Muscle layer of colon (tissue), 2 donors: ENCODE data around the gene OTUD1.
"Not testable (repeated sequence)": the region's sequence is repeated elsewhere in the genome, so short reads cannot be mapped to it uniquely, and the experiment has no call there.

ENCODE experiments used
- H3K27ac ChIP-seq: one replicate; pipeline ENCODE4 v1.7.0; 2013; ENCODE audit warnings: low read depth, mild to moderate bottlenecking, low read length, moderate library complexity
- H3K27me3 ChIP-seq, 2 donors: one replicate each; pipeline ENCODE4 v1.7.0; 2013; ENCODE audit warnings: low read length in 2 of 2, mild to moderate bottlenecking in 2 of 2; ENCODE audit not compliant: insufficient read depth in 2 of 2, control insufficient read depth in 1 of 2
- H3K36me3 ChIP-seq: one replicate; pipeline ENCODE4 v1.7.0; 2013; ENCODE audit warnings: mild to moderate bottlenecking, low read length; ENCODE audit not compliant: insufficient read depth
- H3K4me1 ChIP-seq: one replicate; pipeline ENCODE4 v1.7.0; 2013; ENCODE audit warnings: mild to moderate bottlenecking, low read length; ENCODE audit not compliant: insufficient read depth
- H3K4me3 ChIP-seq, 2 donors: one replicate each; pipeline ENCODE4 v1.7.0; 2013; ENCODE audit warnings: low read length in 2 of 2, low read depth in 1 of 2, mild to moderate bottlenecking in 1 of 2, moderate library complexity in 1 of 2
- H3K9ac ChIP-seq: one replicate; pipeline ENCODE4 v1.7.0; 2013; ENCODE audit warnings: low read length
- H3K9me3 ChIP-seq: one replicate; pipeline ENCODE4 v1.7.0; 2013; ENCODE audit warnings: mild to moderate bottlenecking, low read length
- donor health status: abdominal sarcoma.
- donor health status: Adenocarcinoma of cecum.

OTUD1 gene, protein sequence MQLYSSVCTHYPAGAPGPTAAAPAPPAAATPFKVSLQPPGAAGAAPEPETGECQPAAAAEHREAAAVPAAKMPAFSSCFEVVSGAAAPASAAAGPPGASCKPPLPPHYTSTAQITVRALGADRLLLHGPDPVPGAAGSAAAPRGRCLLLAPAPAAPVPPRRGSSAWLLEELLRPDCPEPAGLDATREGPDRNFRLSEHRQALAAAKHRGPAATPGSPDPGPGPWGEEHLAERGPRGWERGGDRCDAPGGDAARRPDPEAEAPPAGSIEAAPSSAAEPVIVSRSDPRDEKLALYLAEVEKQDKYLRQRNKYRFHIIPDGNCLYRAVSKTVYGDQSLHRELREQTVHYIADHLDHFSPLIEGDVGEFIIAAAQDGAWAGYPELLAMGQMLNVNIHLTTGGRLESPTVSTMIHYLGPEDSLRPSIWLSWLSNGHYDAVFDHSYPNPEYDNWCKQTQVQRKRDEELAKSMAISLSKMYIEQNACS

DNA sequence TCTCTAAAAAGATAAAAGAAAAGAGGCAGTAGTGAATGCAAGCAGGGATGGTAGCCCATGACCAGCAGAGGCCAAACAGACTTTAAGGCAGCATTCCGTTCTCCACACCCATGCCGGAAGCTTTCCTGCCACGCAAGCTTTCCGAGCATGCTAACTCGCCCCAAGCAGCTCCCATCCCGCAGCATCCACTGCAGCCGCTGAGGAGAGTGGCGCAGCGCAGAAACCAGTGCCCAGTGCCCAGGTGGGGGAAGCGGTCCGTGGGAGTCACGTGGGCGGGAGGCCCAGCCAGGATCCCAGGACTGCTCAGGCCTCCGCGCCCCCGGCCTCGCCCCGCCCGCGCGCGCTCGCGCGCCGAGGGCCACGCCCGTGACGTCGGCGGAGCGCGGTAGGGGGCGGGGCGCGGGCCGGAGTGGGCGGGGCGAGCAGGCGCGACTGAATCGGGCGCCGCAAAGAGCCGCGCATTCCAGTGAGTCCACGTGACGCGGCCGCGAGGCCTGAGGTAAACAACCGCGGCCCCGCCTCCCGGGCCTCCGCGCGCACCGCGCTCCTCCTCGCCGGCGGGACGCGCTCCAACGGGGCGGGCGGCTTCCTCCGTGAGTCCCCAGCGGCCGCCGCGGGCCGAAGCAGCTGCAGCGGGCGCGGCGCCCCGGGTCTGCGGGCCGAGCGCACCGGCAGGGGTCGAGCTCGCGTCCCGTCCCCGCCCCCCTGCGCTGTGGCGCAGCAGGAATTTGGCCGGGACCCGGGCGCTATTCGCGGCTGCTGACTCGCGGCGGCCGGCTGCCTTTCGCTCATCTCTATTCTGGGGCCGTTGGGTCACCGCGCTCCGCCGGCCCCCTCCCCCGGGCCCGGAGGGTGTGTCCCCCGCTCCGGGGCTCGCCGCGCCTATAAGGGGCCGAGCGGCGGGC is at the start of gene OTUD1:
OTUD1 (plus strand) TSS at position 529 of the 905 bp plus-strand sequence. CDS start 383 bp downstream, outside the sequence.
- H3K9ac ChIP-seq: no peak within 1 kb of the TSS
- H3K36me3 ChIP-seq: peaks cover 11% of the 10 kb centered on the region
- H3K9me3 ChIP-seq: no peaks in the 10 kb centered on the region
- peak within 1 kb of the TSS; percentile 79 for H3K27ac ChIP-seq
- no peaks in the 10 kb centered on the region for H3K27me3 ChIP-seq
- peak within 1 kb of the TSS; percentile 73 to 84 for H3K4me3 ChIP-seq
- peaks cover 31% of the 10 kb centered on the region for H3K4me1 ChIP-seq

DNA sequence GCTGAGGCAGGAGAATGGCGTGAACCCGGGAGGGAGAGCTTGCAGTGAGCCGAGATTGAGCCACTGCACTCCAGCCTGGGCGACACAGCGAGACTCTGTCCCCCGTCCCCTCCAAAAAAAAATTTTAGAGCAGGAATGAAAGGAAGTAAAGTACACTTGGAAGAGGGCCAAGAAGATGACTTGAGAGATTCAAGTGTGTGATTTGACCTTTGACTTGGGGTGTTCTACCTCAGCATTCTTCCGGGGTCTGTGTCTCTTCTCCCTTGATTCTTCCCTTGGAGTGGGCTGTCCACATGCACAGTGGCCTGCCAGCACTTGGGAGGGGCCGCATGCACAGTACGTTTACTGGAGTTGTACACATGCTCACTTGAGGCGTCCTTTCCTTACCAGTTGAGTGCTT is 48.5 kb upstream of the OTUD1 start:
- not testable (repeated sequence) for H3K9ac ChIP-seq, H3K4me1 ChIP-seq, H3K9me3 ChIP-seq, H3K4me3 ChIP-seq, H3K27ac ChIP-seq, H3K36me3 ChIP-seq, H3K27me3 ChIP-seq

DNA sequence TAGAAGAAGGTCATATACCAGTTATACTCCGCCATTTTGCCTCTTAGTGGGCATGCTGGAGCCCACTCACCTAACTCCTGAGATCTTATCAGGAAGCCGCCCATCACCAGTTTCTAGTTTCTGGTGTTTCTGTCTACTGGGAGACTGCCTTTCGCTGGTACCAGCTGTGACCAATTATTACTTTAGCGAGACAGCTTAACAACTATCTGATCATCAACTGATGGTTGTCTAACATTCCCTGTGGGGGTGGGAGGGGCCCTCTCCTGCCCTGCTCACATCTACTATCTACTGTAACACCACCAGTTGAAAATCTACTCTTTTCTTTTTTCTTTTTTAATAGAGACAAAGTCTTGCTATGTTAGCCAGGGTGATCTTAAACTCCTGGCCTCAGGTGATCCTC is 48.1 kb upstream of the OTUD1 start:
- Histone ChIP-seq H3K4me1 (no peaks in the 10 kb centered on the region), H3K36me3 (no peaks in the 10 kb centered on the region), H3K27me3 (no peaks in the 10 kb centered on the region), H3K9ac (no peak overlapping the region), H3K9me3 (no peaks in the 10 kb centered on the region), H3K27ac (no peak overlapping the region), H3K4me3 (no peak overlapping the region)

DNA sequence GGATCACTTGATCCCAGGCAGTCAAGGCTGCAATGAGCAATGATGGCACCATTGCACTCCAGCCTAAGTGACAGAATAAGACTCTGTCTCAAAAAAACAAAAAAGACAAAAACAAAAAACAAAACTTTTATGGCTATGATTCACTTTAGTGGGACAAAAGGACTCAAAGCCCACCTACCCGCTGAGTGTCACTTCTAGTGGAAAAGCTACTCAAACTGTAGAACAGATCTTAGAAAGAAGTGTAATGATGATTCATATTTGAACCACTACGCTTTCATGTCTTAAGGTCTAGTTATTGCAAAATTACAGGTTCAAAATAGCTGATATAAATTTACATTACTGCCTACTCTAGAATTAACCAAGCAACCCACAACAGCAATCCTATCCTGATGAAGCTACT is 47.1 kb upstream of the OTUD1 start:
- Histone ChIP-seq H3K9me3 (no peaks in the 10 kb centered on the region), H3K36me3 (no peaks in the 10 kb centered on the region), H3K9ac (no peak overlapping the region), H3K27me3 (no peaks in the 10 kb centered on the region), H3K27ac (no peak overlapping the region), H3K4me1 (no peaks in the 10 kb centered on the region), H3K4me3 (no peak overlapping the region)

GRCh38 chr10:23395017-23395416 is 43.9 kb upstream of the OTUD1 start:
- no peak overlapping the region for H3K27ac ChIP-seq
- H3K4me3 ChIP-seq: no peak overlapping the region
- H3K27me3 ChIP-seq: no peaks in the 10 kb centered on the region
- H3K9me3 ChIP-seq: no peaks in the 10 kb centered on the region
- H3K9ac ChIP-seq: no peak overlapping the region
- H3K4me1 ChIP-seq: peaks cover 8% of the 10 kb centered on the region
- H3K36me3 ChIP-seq: no peaks in the 10 kb centered on the region

GRCh38 chr10:23396695-23397094 is 42.2 kb upstream of the OTUD1 start:
- no peaks in the 10 kb centered on the region for H3K9me3 ChIP-seq
- peaks cover 8% of the 10 kb centered on the region for H3K4me1 ChIP-seq
- H3K27ac ChIP-seq: no peak overlapping the region
- no peak overlapping the region for H3K4me3 ChIP-seq
- H3K36me3 ChIP-seq: no peaks in the 10 kb centered on the region
- H3K27me3 ChIP-seq: no peaks in the 10 kb centered on the region
- H3K9ac ChIP-seq: no peak overlapping the region

- Histone ChIP-seq H3K4me3 (no peak overlapping the region), H3K9ac (no peak overlapping the region), H3K27me3 (no peaks in the 10 kb centered on the region), H3K36me3 (no peaks in the 10 kb centered on the region), H3K27ac (no peak overlapping the region), H3K4me1 (peaks cover 8% of the 10 kb centered on the region), H3K9me3 (no peaks in the 10 kb centered on the region)
These were observed 39.2 kb upstream of the OTUD1 start for GRCh38 chr10:23399701-23400144.

DNA sequence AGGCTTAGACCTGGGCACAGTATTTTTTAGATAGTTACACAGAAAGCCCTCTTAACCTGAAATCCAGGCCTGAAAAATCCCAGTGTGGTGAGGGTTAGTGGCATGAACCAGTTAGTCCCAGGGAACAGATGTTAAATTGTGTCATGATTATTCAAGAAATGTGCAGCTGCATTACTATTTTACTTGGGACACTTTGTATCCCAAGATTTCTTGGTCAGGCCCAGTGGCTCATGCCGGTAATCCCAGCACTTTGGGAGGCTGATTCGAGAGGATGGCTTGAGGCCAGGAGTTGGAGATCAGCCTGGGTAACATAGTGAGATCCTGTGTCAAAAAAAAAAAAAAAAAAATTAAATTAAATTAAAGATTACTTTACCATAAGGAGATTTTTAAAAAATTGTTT is 36.0 kb upstream of the OTUD1 start:
- no peak overlapping the region for H3K27ac ChIP-seq
- H3K36me3 ChIP-seq: no peaks in the 10 kb centered on the region
- no peak overlapping the region for H3K4me3 ChIP-seq
- H3K9me3 ChIP-seq: no peaks in the 10 kb centered on the region
- no peak overlapping the region for H3K9ac ChIP-seq
- H3K27me3 ChIP-seq: no peaks in the 10 kb centered on the region
- H3K4me1 ChIP-seq: peaks cover 8% of the 10 kb centered on the region

GRCh38 chr10:23403278-23403677 is 35.6 kb upstream of the OTUD1 start:
- Histone ChIP-seq H3K4me1 (peaks cover 8% of the 10 kb centered on the region), H3K27ac (no peak overlapping the region), H3K27me3 (no peaks in the 10 kb centered on the region), H3K9ac (no peak overlapping the region), H3K9me3 (no peaks in the 10 kb centered on the region), H3K4me3 (no peak overlapping the region), H3K36me3 (no peaks in the 10 kb centered on the region)

- Histone ChIP-seq H3K9me3 (no peaks in the 10 kb centered on the region), H3K36me3 (no peaks in the 10 kb centered on the region), H3K27ac (no peak overlapping the region), H3K4me3 (no peak overlapping the region), H3K27me3 (no peaks in the 10 kb centered on the region), H3K4me1 (peaks cover 8% of the 10 kb centered on the region), H3K9ac (no peak overlapping the region)
These were observed 35.2 kb upstream of the OTUD1 start for GRCh38 chr10:23403719-23404118.

GRCh38 chr10:23404461-23404980 is 34.4 kb upstream of the OTUD1 start:
- no peak overlapping the region for H3K4me3 ChIP-seq
- H3K27ac ChIP-seq: no peak overlapping the region
- no peaks in the 10 kb centered on the region for H3K36me3 ChIP-seq
- no peaks in the 10 kb centered on the region for H3K27me3 ChIP-seq
- no peaks in the 10 kb centered on the region for H3K9me3 ChIP-seq
- H3K9ac ChIP-seq: no peak overlapping the region
- H3K4me1 ChIP-seq: peaks cover 5% of the 10 kb centered on the region
